B cell (primary cell): ENCODE results near the gene CDCA8. TPM values are rescaled to one million over a fixed set of nuclear protein-coding genes. Genes with fewer than 3 reads are reported as not detected.

Source experiments
- ATAC-seq: fragments of 200-7000 bp; cut with Tn5 transposase; one replicate; pipeline ENCODE4 v1.10.0; 2021; ENCODE audit warnings: low read depth, mild to moderate bottlenecking, moderate number of reproducible peaks, moderate library complexity
- CTCF ChIA-PET: fragments of 350-600 bp; sonication (Branson Sonifier 250); formaldehyde crosslinking; loops from one replicate; lab custom pipeline; 2021; ENCODE audit warnings: antibody characterized with exemption, inconsistent platforms; lab: Charles Lee
- POLR2A ChIA-PET: fragments of 350-600 bp; sonication (Branson Sonifier 250); formaldehyde crosslinking; loops from one replicate; lab custom pipeline; 2021; ENCODE audit warnings: antibody characterized with exemption; lab: Charles Lee
- DNase-seq: peaks from one replicate; pipeline ENCODE4 v3.0.0; 2013
- H2AFZ ChIP-seq: 2 replicates; pipeline ENCODE4 v1.6.1; 2012; ENCODE audit warnings: mild to moderate bottlenecking, low read depth, low read length; ENCODE audit not compliant: insufficient read depth, poor library complexity, severe bottlenecking
- H3K27ac ChIP-seq, 2 donors: 1 replicate in 1 of 2; 2 replicates in 1 of 2; pipeline ENCODE4 v1.5.1; 2012 to 2013; ENCODE audit warnings: low read length in 2 of 2, mild to moderate bottlenecking in 2 of 2, moderate library complexity in 1 of 2
- H3K27me3 ChIP-seq, 4 experiments: fragments of 200-600 bp in 1 of 4; sonication (generic) in 1 of 4; replicated peaks in 1 of 4; 1 replicate in 2 of 4; 2 replicates in 2 of 4; pipeline versions ENCODE4 v1.6.1 to v1.7.0; 2013 to 2016; ENCODE audit warnings: low read length in 3 of 4, mild to moderate bottlenecking in 2 of 4, mixed read lengths in 1 of 4, moderate library complexity in 1 of 4; ENCODE audit not compliant: insufficient read depth in 4 of 4, control insufficient read depth in 3 of 4; ENCODE audit errors: control extremely low read depth in 1 of 4
- H3K36me3 ChIP-seq, 2 experiments: replicated peaks in 1 of 2; 1 replicate in 1 of 2; 2 replicates in 1 of 2; pipeline versions ENCODE4 v1.6.1 to v1.7.1; 2013; ENCODE audit warnings: low read length in 1 of 2; ENCODE audit not compliant: insufficient read depth in 2 of 2, control insufficient read depth in 1 of 2; ENCODE audit errors: control extremely low read depth in 1 of 2, extremely low read depth in 1 of 2
- H3K4me1 ChIP-seq, 2 donors: fragments of 200-600 bp in 1 of 2; sonication (generic) in 1 of 2; 1 replicate in 1 of 2; 2 replicates in 1 of 2; pipeline versions ENCODE4 v1.5.1 to v1.6.1; 2013 to 2017; ENCODE audit warnings: low read length in 2 of 2; ENCODE audit not compliant: control insufficient read depth in 2 of 2, insufficient read depth in 2 of 2
- H3K4me2 ChIP-seq: replicated peaks from 2 replicates; pipeline ENCODE3; 2012; ENCODE audit warnings: mild to moderate bottlenecking, low read depth, low read length; ENCODE audit not compliant: poor library complexity, severe bottlenecking
- H3K4me3 ChIP-seq, 5 experiments: fragments of 200-600 bp in 1 of 5; sonication (generic) in 1 of 5; 1 replicate in 3 of 5; 2 replicates in 2 of 5; pipeline versions ENCODE4 v1.5.1 to v1.7.0; 2011 to 2016; ENCODE audit warnings: low read length in 4 of 5, mild to moderate bottlenecking in 4 of 5, low read depth in 2 of 5, control low read depth in 1 of 5, moderate library complexity in 1 of 5; ENCODE audit not compliant: insufficient read depth in 1 of 5; ENCODE audit errors: control extremely low read depth in 1 of 5, extremely low read depth in 1 of 5
- H3K79me2 ChIP-seq: fragments of 200-600 bp; sonication (generic); one replicate; pipeline ENCODE4 v1.6.0; 2016; ENCODE audit warnings: low read length; ENCODE audit not compliant: control insufficient read depth, insufficient read depth
- H3K9ac ChIP-seq: fragments of 200-600 bp; sonication (generic); 2 replicates; pipeline ENCODE4 v1.6.1; 2017; ENCODE audit warnings: mild to moderate bottlenecking, low read length, moderate library complexity
- H3K9me3 ChIP-seq, 3 donors: one replicate each; pipeline versions ENCODE4 v1.6.1 to v1.7.1; 2013; ENCODE audit warnings: low read length in 2 of 3; ENCODE audit not compliant: control insufficient read depth in 2 of 3, insufficient read depth in 1 of 3; ENCODE audit errors: control extremely low read depth in 1 of 3
- H4K20me1 ChIP-seq: 2 replicates; pipeline ENCODE4 v1.6.0; 2012; ENCODE audit warnings: mild to moderate bottlenecking, low read length; ENCODE audit not compliant: insufficient read depth, control insufficient read depth, poor library complexity, severe bottlenecking
- H3K27ac Mint-ChIP-seq: one replicate; pipeline ENCODE4 v1.8.0; 2021; ENCODE audit warnings: mixed read lengths
- H3K27me3 Mint-ChIP-seq: one replicate; pipeline ENCODE4 v1.8.0; 2021; ENCODE audit warnings: mixed read lengths
- H3K4me1 Mint-ChIP-seq: one replicate; pipeline ENCODE4 v1.8.0; 2021; ENCODE audit warnings: mixed read lengths
- H3K4me3 Mint-ChIP-seq: one replicate; pipeline ENCODE4 v1.8.0; 2021; ENCODE audit warnings: mixed read lengths
- H3K9me3 Mint-ChIP-seq: one replicate; pipeline ENCODE4 v1.8.0; 2022; ENCODE audit warnings: mixed read lengths; ENCODE audit not compliant: insufficient read depth
- CTCF ChIP-seq: fragments of 200-600 bp; IDR thresholded peaks from one replicate; pipeline ENCODE4 v1.8.0; 2022; ENCODE audit warnings: antibody characterized with exemption, mild to moderate bottlenecking
- EZH2 ChIP-seq: IDR thresholded peaks from 2 replicates; pipeline ENCODE4 v1.6.1; 2012; ENCODE audit warnings: borderline replicate concordance, low read depth, mild to moderate bottlenecking, moderate library complexity, low read length; ENCODE audit not compliant: insufficient read depth, poor library complexity, severe bottlenecking
- WGBS: methylation state at CpG from one replicate; pipeline ENCODE4 v1.1.5; 2013; ENCODE audit warnings: missing lambda C conversion rate; ENCODE audit not compliant: insufficient coverage; 5-methylcytosine and 5-hydroxymethylcytosine counted together
- intact Hi-C: fragments of 100-400 bp; cut with micrococcal nuclease; formaldehyde crosslinking; loops from one replicate; pipeline ENCODE4 v1.10.0; 2022
- polyA plus RNA-seq: library from polyadenylated mRNA; depleted of rRNA; stranded (reverse); fragments of >200 nt; gene quantifications from 2 replicates; pipeline ENCODE4 v1.2.3, GENCODE V29; 2012
- total RNA-seq, 2 donors: library from RNA; stranded (reverse); fragments of 120-200 nt in 1 of 2; gene quantifications; 1 replicate in 1 of 2; 2 replicates in 1 of 2; pipeline versions ENCODE4 v1.2.3 to v1.2.4, GENCODE V29; 2013 to 2022

CDCA8 gene
- total and polyA plus RNA-seq, 2 donors (not counting 1 experiment from before 2014, with no cell fraction given), result 1.3 to 1.6 TPM

- intact Hi-C loops, result no loop called here
- DNase-seq (no peak), ATAC-seq (no peak)
- no peak overlapping the region for H3K9ac ChIP-seq
- WGBS, result 69% methylated on average over 7 of the region's 10 CpGs
- no peaks in the 10 kb centered on the region for H3K36me3 ChIP-seq
- H3K9me3 ChIP-seq, result no peaks in the 10 kb centered on the region
- CTCF ChIA-PET, result interaction anchor here (0.9 kb wide), 1 partner anchor 57 kb away, joined by 3 read pairs; no protein-coding TSS in a partner anchor
- H3K27ac Mint-ChIP-seq, result no peak overlapping the region
- no peaks in the 10 kb centered on the region for H4K20me1 ChIP-seq
- peaks cover 8% of the 10 kb centered on the region for H3K27me3 Mint-ChIP-seq
- peaks cover 0 to 7% (median 0%) of the 10 kb centered on the region in 4 experiments for H3K27me3 ChIP-seq
- H3K79me2 ChIP-seq, result no peaks in the 10 kb centered on the region
- no peak for TF ChIP-seq CTCF
- no peak for TF ChIP-seq EZH2
- no peaks in the 10 kb centered on the region for H3K9me3 Mint-ChIP-seq
- no peak overlapping the region for H3K4me3 Mint-ChIP-seq
- POLR2A ChIA-PET, result no interaction called here
- no peaks in the 10 kb centered on the region for H3K4me1 ChIP-seq
- no peak overlapping the region for H2AFZ ChIP-seq
- no peak overlapping the region for H3K4me2 ChIP-seq
- H3K4me3 ChIP-seq, result no peak overlapping the region
- H3K4me1 Mint-ChIP-seq, result no peaks in the 10 kb centered on the region
- no peak overlapping the region for H3K27ac ChIP-seq
These were observed 31.7 kb upstream of the CDCA8 start for GRCh38 chr1:37660664-37661063.

GRCh38 chr1:37661401-37661800 is 30.9 kb upstream of the CDCA8 start:
- Histone ChIP-seq H4K20me1 (no peaks in the 10 kb centered on the region), H3K4me3 (no peak overlapping the region), H3K36me3 (no peaks in the 10 kb centered on the region), H3K9ac (no peak overlapping the region), H3K79me2 (no peaks in the 10 kb centered on the region), H3K4me2 (no peak overlapping the region), H2AFZ (no peak overlapping the region), H3K27ac (no peak overlapping the region), H3K9me3 (no peaks in the 10 kb centered on the region), H3K4me1 (no peaks in the 10 kb centered on the region), H3K27me3 (peaks cover 0 to 7% (median 0%) of the 10 kb centered on the region in 4 experiments)
- 88% methylated on average over 9 of the region's 9 CpGs for WGBS
- CTCF ChIA-PET, result no interaction called here
- POLR2A ChIA-PET, result no interaction called here
- no peak overlapping the region for H3K27ac Mint-ChIP-seq
- no peaks in the 10 kb centered on the region for H3K9me3 Mint-ChIP-seq
- peaks cover 8% of the 10 kb centered on the region for H3K27me3 Mint-ChIP-seq
- DNase-seq, result no peak
- no peak overlapping the region for H3K4me3 Mint-ChIP-seq
- H3K4me1 Mint-ChIP-seq, result no peaks in the 10 kb centered on the region
- TF ChIP-seq CTCF, result no peak
- TF ChIP-seq EZH2, result no peak
- intact Hi-C loops, result no loop called here
- no peak for ATAC-seq
